NAMALWA (cell line): ENCODE data around the gene POMGNT2.

Source experiments
- DNase-seq: peaks from one replicate; pipeline ENCODE4 v3.0.0-alpha.2; 2015; ENCODE audit warnings: low spot score

POMGNT2 gene

DNA sequence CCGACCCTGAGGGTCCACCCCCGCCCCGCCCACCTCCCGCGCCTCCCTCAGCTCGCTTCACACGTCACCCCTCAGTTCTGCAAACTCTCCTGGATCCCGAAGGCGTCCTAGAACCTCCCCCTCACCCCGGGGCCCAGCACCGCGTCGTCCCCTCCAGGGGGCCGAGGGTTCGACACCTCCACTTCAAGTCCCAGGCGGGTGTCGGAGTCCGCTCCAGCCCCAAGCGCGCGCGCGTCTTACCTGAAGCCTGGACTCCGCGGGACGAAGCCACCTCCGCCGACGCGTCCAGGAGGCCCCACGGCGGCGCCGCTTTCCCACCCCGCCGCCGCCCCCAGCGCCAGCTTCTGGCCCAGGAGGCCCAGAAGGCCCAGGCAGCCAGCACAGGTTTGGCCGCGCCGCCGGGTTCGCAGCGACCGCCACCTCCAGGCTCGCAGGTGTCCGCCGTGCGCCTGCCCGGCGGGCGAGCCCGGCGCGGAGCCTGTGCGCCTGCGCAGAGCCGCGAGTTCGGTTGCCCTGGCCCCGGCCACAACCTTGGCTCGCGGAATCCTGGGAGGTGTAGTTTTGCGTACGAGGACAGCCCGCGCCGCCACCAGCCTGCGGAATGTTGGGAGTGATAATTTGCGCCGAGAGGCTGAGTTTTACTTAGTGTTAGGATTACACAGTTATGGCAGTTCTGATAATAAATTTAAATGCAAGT is at the start of gene POMGNT2:
Gene POMGNT2, minus strand, starts transcription at position 484 of the 697 bp plus-strand sequence. CDS start 24,648 bp downstream, outside the sequence.
- DNase-seq: peak; percentile 76

- no peak for DNase-seq
Observed at GRCh38 chr3:43154980-43155379, 49.1 kb upstream of the POMGNT2 start.

GRCh38 chr3:43153216-43154083 is 47.6 kb upstream of the POMGNT2 start:
- DNase-seq: no peak

- DNase-seq: no peak
Observed at GRCh38 chr3:43152649-43153048, 46.8 kb upstream of the POMGNT2 start.

DNA sequence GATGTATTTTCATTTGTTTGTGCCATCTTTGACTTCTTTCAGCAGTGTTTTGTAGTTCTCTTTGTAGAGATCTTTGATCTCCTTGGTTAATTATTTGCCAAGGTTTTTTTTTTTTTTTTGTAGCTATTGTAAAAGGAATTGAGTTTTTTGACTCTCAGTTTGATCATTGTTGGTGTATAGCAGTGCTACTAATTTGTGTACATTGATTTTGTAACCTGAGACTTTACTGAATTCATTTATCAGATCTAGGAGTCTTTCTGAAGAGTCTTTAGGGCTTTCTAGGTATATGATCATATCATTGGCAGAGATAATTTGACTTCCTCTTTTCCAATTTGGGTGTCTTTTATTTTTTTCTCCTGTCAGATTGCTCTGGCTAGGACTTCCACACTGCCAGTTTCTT is 42.2 kb upstream of the POMGNT2 start:
- no peak for DNase-seq

- no peak for DNase-seq
Observed at GRCh38 chr3:43146599-43146998, 40.7 kb upstream of the POMGNT2 start.

- DNase-seq: no peak
Observed at GRCh38 chr3:43144761-43145490, 39.0 kb upstream of the POMGNT2 start.

GRCh38 chr3:43142472-43142871 is 36.6 kb upstream of the POMGNT2 start:
- DNase-seq: no peak

GRCh38 chr3:43138488-43139231 is 32.8 kb upstream of the POMGNT2 start:
- DNase-seq: no peak

GRCh38 chr3:43132870-43133636 is 27.2 kb upstream of the POMGNT2 start:
- no peak for DNase-seq

GRCh38 chr3:43132193-43132592 is 26.3 kb upstream of the POMGNT2 start:
- no peak for DNase-seq

DNA sequence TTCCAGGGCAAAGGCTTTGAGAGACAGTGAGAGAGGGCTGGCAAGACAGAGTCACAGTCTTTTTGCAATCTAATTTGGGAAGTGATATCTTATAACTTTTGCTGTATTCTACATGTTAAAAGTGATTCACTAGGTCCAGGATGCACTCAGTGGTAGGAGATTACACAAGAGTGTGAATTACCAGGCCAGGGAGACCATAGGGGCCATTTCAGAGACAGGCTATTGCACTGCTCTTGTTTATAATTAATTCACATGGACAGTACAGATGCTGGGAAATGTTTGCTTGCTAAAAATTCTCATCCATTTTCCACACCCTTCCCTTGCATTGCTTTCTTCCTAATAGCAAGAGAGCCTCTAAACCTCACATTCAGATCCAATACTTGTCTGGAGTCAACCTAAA is 22.6 kb upstream of the POMGNT2 start:
- DNase-seq: no peak

- DNase-seq: no peak
Observed at GRCh38 chr3:43126536-43126935, 20.7 kb upstream of the POMGNT2 start.

GRCh38 chr3:43123895-43124294 is 18.0 kb upstream of the POMGNT2 start:
- DNase-seq: no peak

DNA sequence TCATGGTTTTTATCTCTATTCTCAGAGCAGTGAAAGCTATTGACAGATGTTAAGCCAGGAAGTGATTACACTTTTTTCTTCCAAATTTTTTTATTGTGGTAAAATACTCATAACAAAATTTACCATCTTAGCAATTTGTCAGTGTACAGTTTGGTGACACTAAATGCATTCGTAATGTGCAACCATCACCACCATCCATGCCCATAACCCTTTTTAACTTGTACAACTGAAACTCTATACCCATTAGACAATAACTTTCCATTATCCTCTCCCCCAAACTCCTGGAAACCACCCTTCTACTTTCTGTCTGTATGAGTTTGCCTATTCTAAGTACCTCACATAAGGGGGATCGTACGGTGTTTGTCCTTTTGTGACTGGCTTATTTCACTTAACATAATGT is 15.1 kb upstream of the POMGNT2 start:
- DNase-seq: no peak

- DNase-seq: no peak
Observed at GRCh38 chr3:43117257-43117656, 11.4 kb upstream of the POMGNT2 start.

GRCh38 chr3:43113671-43114070 is 7.8 kb upstream of the POMGNT2 start:
- DNase-seq: no peak

GRCh38 chr3:43106293-43106628 is 382 bp upstream of the POMGNT2 start:
- no peak for DNase-seq

GRCh38 chr3:43104660-43105595 is 951 bp downstream of the POMGNT2 start:
- DNase-seq: no peak

- DNase-seq: no peak
Observed at GRCh38 chr3:43104039-43104438, 1.8 kb downstream of the POMGNT2 start.
